GM13977 (cell line): ENCODE data around the gene MINDY4.

Experiments
- DNase-seq: peaks from one replicate; pipeline ENCODE4 v3.0.0; 2012; ENCODE audit warnings: low spot score
- CTCF ChIP-seq: IDR thresholded peaks from 2 replicates; pipeline ENCODE4 v1.5.1; 2012; ENCODE audit warnings: mild to moderate bottlenecking, control low read depth; ENCODE audit not compliant: insufficient read depth; ENCODE audit errors: extremely low read depth, missing control alignments
- in situ Hi-C: fragments of 300-500 bp; cut with MboI; formaldehyde crosslinking; loops from one replicate; pipeline ENCODE4 v1.12.0; 2022; ENCODE audit warnings: low sequenced_read_pairs, low pct_unique_long_range_greater_than_20kb, mixed read lengths, inconsistent platforms; ENCODE audit not compliant: unreplicated experiment

The MINDY4 gene

GRCh38 chr7:30733691-30734090 is 37.5 kb upstream of the MINDY4 start:
- in situ Hi-C loops = no loop called here
- TF ChIP-seq CTCF = no peak
- no peak for DNase-seq

DNA sequence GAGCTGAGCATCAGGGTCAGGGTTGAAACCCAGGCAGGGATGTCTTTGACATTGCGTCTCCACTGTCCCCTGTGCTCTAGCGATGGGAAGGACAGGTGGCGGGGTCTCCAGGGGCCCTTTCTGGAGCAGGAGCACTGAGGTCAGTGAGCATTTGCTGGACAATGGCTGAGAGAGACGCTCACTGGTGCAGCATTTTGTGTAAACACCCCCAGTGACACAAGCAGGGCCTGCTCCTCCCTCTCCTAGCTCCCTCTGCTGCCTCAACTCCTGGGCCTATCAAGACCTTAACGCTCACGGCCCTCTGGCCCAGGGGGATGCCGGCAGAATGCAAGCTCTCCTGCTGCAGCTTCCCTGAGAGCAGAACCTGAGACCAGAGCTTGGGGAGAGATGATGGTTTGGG is 36.7 kb upstream of the MINDY4 start:
- TF ChIP-seq CTCF = no peak
- DNase-seq = no peak
- in situ Hi-C loops = no loop called here

DNA sequence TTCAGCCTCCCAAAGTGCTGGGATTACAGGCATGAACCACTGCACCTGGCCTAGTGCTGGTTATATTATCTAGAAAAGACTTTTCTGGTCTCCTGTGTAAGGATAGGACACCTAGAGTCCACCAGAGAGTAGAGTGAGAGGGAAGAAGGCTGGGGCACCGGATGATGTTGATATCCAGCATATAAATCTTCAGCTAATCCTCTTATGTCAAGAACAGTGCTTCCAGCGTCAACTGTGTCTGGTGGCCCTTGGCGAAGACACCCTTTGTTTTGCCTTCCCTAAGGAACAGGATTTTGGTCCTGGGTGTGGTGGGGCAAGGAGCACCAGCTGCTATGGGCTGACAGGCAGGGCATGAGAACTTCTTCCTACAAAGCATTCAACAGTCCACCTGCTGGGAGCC is 35.6 kb upstream of the MINDY4 start:
- no peak for DNase-seq
- in situ Hi-C loops = no loop called here
- TF ChIP-seq CTCF = no peak

DNA sequence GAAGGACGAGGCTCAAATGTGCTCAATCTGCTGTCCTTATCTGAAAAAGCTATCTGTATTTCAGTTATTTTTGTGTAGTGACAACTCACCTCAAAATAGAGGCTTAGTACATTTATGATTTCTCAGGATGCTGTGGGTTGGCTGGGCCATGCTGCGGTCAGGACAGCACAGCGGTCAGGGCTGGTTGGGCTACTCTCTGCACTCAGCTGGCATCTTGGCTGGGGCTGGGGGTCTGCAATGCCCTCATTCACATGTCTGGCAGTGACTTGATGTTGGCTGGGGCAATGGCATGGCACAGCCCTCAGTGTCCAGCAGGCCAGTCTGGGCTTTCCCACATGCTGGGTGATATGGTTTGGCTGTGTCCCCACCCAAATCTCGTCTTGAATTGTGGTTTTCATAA is 34.9 kb upstream of the MINDY4 start:
- no peak for DNase-seq
- in situ Hi-C loops = no loop called here
- TF ChIP-seq CTCF = no peak

DNA sequence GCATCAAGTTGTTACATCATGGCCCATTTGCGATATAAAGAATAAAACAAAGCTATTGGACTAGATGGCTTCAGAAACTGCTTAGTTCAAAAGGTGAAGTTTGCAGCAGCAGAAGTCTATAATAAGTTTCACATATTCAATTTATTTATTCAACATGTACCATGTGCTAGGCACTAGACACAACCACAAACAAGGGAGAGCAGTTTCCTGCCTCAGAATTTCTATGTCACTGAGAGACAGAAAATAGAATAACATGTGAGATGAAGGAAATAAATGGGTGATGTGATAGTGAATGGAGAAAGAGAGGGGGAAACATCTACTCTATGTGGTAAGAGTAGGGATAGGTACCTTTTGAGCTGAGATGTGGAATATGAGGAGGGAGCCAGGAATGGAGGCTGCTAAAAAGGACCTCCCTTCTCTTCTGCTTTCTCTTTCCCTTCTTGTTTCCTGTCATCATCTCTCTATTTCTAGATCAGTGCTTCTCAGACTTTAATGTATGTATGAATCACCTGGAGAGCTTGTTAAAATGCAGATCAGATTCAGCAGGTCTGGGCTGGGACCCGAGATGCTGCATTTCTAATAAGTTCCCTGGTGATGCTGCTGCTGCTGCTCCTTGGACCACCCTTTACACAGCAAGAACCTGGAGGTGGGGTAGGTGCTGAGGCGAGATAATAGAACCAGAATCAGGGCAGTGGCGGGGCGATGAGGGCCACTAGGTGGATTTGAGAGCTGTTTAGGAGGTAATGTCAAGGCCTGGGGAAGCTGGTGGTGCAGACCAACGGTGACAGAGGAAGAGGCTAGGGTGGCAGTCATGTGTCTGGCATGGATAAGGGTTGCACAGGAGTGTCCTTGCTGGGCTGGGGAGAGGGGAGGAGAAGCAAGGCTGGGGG is 32.9 kb upstream of the MINDY4 start:
- DNase-seq = no peak
- in situ Hi-C loops = no loop called here
- no peak for TF ChIP-seq CTCF

DNA sequence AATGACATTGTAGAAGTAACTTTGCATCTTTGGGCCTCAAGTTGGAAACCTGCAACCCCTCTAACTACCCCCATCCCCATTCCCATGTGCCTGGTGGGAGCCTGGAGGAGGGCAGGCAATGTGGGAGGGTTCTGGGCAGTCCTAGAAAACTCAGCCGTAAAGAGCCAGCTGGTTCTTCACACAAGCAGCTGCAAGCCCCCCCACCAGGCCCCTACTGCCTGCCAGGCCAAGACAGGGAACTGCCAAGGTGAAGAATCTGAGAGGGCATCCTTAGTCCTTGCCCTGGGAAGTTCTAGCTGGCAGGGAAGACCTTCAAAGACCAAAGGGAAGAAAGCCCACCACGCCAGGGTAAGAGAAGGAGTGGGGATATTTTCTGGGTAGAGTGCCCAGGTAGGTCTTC is 31.5 kb upstream of the MINDY4 start:
- no peak for DNase-seq
- TF ChIP-seq CTCF = no peak
- in situ Hi-C loops = no loop called here
